ENCODE measurements around the gene RAP1GAP. TPM values are rescaled to one million over a fixed set of nuclear protein-coding genes. Genes with fewer than 3 reads are reported as not detected.

Gene RAP1GAP
- total and polyA plus RNA-seq, 3 donors from 2014 or later = 7.4 to 8.4 (median 8.0) TPM

GRCh38 chr1:21598417-21598816, 70.7 kb downstream of the RAP1GAP start:
- H3K27me3 ChIP-seq = no peaks in the 10 kb centered on the region
- H3K36me3 ChIP-seq (ENCODE audit: low read depth, missing control alignments) = no peaks in the 10 kb centered on the region
- no peak overlapping the region for H3K27ac ChIP-seq
- TF ChIP-seq, protein P1, sequence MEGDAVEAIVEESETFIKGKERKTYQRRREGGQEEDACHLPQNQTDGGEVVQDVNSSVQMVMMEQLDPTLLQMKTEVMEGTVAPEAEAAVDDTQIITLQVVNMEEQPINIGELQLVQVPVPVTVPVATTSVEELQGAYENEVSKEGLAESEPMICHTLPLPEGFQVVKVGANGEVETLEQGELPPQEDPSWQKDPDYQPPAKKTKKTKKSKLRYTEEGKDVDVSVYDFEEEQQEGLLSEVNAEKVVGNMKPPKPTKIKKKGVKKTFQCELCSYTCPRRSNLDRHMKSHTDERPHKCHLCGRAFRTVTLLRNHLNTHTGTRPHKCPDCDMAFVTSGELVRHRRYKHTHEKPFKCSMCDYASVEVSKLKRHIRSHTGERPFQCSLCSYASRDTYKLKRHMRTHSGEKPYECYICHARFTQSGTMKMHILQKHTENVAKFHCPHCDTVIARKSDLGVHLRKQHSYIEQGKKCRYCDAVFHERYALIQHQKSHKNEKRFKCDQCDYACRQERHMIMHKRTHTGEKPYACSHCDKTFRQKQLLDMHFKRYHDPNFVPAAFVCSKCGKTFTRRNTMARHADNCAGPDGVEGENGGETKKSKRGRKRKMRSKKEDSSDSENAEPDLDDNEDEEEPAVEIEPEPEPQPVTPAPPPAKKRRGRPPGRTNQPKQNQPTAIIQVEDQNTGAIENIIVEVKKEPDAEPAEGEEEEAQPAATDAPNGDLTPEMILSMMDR (IDR thresholded peaks at IDR 0.05) = no peak
- TF ChIP-seq POLR2A (IDR thresholded peaks at IDR 0.05) = no peak
- DNase-seq = no peak
- no peak overlapping the region for H3K4me3 ChIP-seq
- intact Hi-C loops (cut with DNase I; ENCODE audit: low total_unique reads) = no loop called here
- no peaks in the 10 kb centered on the region for H3K9me3 ChIP-seq
- WGBS, 2 donors = 83 to 90% methylated on average over 3 to 7 of the region's 7 CpGs
- peaks cover 4% of the 10 kb centered on the region for H3K4me1 ChIP-seq

DNA sequence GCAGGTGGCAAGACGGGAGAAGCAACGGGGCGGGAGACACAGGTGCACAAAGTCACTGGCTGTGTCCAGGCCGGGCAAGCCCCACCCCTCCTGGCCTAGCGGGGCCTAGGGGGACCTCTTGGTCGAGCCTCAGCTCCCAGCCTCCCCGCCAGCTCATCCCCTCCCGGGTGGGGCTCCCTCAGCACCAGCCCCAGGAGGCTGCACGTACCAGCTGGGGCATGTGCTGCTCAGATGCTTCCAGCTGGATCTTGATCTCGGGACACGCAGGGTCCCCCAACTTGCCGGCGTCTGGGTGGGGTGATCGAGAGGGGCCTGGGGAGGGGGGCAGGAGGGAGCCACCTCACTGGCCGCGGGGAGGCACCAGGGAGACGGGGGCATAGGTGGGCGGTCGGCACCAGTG, 71.4 kb downstream of the RAP1GAP start:
- no peaks in the 10 kb centered on the region for H3K36me3 ChIP-seq (ENCODE audit: low read depth, missing control alignments)
- intact Hi-C loops (cut with DNase I; ENCODE audit: low total_unique reads) = no loop called here
- H3K9me3 ChIP-seq = no peaks in the 10 kb centered on the region
- H3K27me3 ChIP-seq = no peaks in the 10 kb centered on the region
- H3K4me1 ChIP-seq = peaks cover 4% of the 10 kb centered on the region
- no peak overlapping the region for H3K4me3 ChIP-seq
- TF ChIP-seq, protein P1 (IDR thresholded peaks at IDR 0.05) = no peak
- no peak for TF ChIP-seq POLR2A (IDR thresholded peaks at IDR 0.05)
- DNase-seq = no peak
- WGBS, 2 donors = 90 to 92% methylated on average over 5 to 19 of the region's 19 CpGs
- H3K27ac ChIP-seq = no peak overlapping the region

DNA sequence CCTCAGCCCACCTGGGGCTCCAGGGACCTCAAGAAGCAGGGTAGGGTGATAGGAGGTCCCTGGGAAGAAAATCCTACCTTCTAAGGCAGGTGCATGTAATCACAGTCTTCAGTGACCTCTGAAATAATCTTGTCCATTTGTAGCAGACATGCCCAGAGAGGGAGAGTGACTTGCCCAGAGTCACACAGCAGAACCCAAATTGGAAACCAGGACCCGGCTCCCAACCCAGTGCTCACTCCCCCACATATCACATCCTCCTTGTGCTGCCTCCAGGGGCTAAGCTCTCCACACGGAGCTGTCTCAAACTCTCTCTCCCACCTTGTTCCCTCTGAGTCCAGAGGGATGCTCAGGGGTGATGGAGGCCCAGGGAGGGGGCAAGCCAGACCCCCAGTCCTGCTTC, 72.5 kb downstream of the RAP1GAP start:
- DNase-seq = no peak
- TF ChIP-seq POLR2A (IDR thresholded peaks at IDR 0.05) = no peak
- TF ChIP-seq, protein P1 (IDR thresholded peaks at IDR 0.05) = no peak
- intact Hi-C loops (cut with DNase I; ENCODE audit: low total_unique reads) = no loop called here
- WGBS, 2 donors = 86 to 90% methylated on average over 2 of the region's 2 CpGs
- Histone ChIP-seq H3K27me3 (no peaks in the 10 kb centered on the region), H3K36me3 (ENCODE audit: low read depth, missing control alignments) (no peaks in the 10 kb centered on the region), H3K9me3 (no peaks in the 10 kb centered on the region), H3K4me3 (no peak overlapping the region), H3K4me1 (peaks cover 4% of the 10 kb centered on the region), H3K27ac (no peak overlapping the region)

DNA sequence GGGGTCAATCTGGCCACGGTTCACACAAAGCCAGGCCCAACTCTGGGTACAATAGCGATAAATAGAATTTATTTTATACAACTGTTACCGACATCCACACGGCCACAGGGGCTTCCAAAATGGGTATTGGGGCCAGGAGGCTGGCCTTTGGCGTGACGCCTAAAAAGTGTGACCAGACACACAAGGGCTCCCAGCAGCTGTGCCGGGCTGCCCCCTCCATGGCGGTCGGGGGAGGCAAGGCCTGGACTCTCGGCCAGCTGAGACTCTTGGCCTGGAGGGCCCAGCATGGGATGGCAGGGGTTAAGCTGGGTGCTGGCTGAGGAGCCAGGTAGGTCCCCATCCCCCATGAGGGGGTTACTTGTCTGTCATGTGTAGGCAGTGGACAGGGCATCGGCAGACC, 73.0 kb downstream of the RAP1GAP start:
- no peaks in the 10 kb centered on the region for H3K9me3 ChIP-seq
- no peak for DNase-seq
- no peaks in the 10 kb centered on the region for H3K27me3 ChIP-seq
- no peaks in the 10 kb centered on the region for H3K36me3 ChIP-seq (ENCODE audit: low read depth, missing control alignments)
- H3K27ac ChIP-seq = no peak overlapping the region
- intact Hi-C loops (cut with DNase I; ENCODE audit: low total_unique reads) = no loop called here
- peaks cover 4% of the 10 kb centered on the region for H3K4me1 ChIP-seq
- TF ChIP-seq, protein P1 (IDR thresholded peaks at IDR 0.05) = no peak
- no peak for TF ChIP-seq POLR2A (IDR thresholded peaks at IDR 0.05)
- H3K4me3 ChIP-seq = no peak overlapping the region
- 74 to 92% methylated on average over 4 to 11 of the region's 11 CpGs for WGBS, 2 donors
